Loucy (cell line): Measurements from ENCODE around the gene TRIO.

Source experiments
- CTCF ChIP-seq: fragments of 200-600 bp; sonication (generic); conservative IDR thresholded peaks from 2 replicates; pipeline ENCODE4 v1.5.1; 2014; ENCODE audit warnings: mild to moderate bottlenecking, antibody characterized with exemption, low read length
- EZH2phosphoT487 ChIP-seq: fragments of 200-600 bp; IDR thresholded peaks from 2 replicates; pipeline ENCODE4 v1.6.1; 2018; ENCODE audit warnings: antibody characterized with exemption, mild to moderate bottlenecking, moderate library complexity, borderline replicate concordance

DNA sequence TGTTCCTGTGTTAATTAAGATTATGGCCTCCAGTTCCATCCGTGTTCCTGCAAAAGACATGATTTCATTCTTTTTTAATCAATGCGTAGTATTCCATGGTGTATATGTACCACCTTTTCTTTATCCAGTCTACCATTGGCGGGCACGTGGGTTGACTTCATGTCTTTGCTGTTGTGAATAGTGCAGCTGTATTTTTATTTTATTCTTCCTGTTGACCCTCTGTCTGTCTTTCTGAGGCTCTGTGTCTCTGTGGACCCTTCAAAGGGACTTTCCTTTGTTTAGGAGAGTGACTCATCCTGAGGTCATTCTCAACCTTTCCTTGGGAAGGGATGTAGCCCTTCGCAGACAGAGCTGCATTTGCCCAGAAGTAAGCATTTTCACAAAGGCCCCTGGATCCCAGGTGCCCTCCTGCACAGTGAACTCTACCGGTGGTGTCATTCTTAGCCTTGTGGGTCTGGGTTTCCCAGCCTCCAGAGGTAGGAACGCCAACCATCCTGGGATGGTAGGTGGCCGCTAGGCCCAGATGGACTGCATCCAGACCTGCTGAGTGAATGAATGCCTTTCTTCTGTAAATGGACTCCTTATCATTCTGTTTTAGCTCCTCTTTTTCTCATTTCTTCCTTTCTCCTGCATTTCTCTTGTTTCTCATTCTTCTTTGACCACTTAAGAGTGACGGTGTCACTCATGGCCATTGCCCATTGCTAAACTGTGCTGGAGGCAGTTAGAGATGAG lies 22.4 kb downstream of the TRIO start:
- TF ChIP-seq CTCF (no peak), EZH2phosphoT487 (no peak)
